DMS114 treated with DMSO at 0.1 percent for 48 hours (cell line): Measurements from ENCODE around the gene EHD1.

Source experiments
- DNase-seq: peaks from one replicate; lab custom pipeline; 2025; ENCODE audit not compliant: unreplicated experiment; lab: John Stamatoyannopoulos, UW

Gene EHD1

GRCh38 chr11:64845129-64845775, 33.2 kb downstream of the EHD1 start:
- DNase-seq = no peak

GRCh38 chr11:64844330-64845128, 33.9 kb downstream of the EHD1 start, which contains the start of gene CDC42BPG:
TSS of gene CDC42BPG (minus strand) at chr11:64844653. CDS start at chr11:64844569, 84 bp downstream.
- peak; percentile 50 for DNase-seq

- DNase-seq = no peak
These were observed 34.6 kb downstream of the EHD1 start for GRCh38 chr11:64843686-64844329.

GRCh38 chr11:64842851-64843685, 35.4 kb downstream of the EHD1 start:
- no peak for DNase-seq

- no peak for DNase-seq
These were observed 36.1 kb downstream of the EHD1 start for GRCh38 chr11:64842366-64842759.

GRCh38 chr11:64841592-64842365, 36.6 kb downstream of the EHD1 start:
- no peak for DNase-seq

GRCh38 chr11:64839887-64840782, 38.3 kb downstream of the EHD1 start:
- DNase-seq = no peak

- no peak for DNase-seq
These were observed 39.1 kb downstream of the EHD1 start for GRCh38 chr11:64839335-64839734.

GRCh38 chr11:64838600-64839334, 39.7 kb downstream of the EHD1 start:
- no peak for DNase-seq

GRCh38 chr11:64837887-64838351, 40.5 kb downstream of the EHD1 start:
- DNase-seq = no peak

GRCh38 chr11:64836448-64837072, 41.9 kb downstream of the EHD1 start:
- DNase-seq = no peak

GRCh38 chr11:64835616-64836447, 42.6 kb downstream of the EHD1 start:
- no peak for DNase-seq

- DNase-seq = no peak
These were observed 43.5 kb downstream of the EHD1 start for GRCh38 chr11:64834723-64835615.

GRCh38 chr11:64834031-64834722, 44.2 kb downstream of the EHD1 start:
- no peak for DNase-seq

GRCh38 chr11:64833509-64833908, 44.9 kb downstream of the EHD1 start:
- no peak for DNase-seq

GRCh38 chr11:64833198-64833502, 45.3 kb downstream of the EHD1 start:
- DNase-seq = no peak
